CD4-positive, alpha-beta T cell treated with Interleukin-6 at 100 ng/mL for 8 hours (primary cell): ENCODE results near the gene VASP.

Experiments used
- DNase-seq: peaks from one replicate; pipeline ENCODE4 v3.0.0-alpha.2; 2020; ENCODE audit warnings: mixed read lengths, low spot score

Gene VASP

DNA sequence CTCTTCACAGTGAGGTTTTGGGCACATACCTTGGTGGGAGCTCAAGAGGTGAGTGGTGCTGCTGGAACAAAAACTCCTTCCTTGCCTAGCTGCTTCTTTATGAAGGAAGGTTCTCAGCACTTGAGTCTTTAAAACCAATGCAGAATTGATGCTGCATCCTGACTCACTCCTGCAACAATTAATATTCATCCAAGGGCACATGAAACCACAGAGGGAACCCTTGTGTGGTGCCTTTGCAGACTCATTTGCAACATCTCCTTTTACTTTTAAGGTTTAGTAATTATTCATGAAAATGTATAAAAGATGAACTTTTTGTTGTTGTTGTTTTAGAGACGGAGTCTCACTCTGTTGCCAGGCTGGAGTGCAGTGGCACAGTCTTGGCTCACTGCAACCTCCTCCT lies 47.2 kb downstream of the VASP start:
- no peak for DNase-seq

DNA sequence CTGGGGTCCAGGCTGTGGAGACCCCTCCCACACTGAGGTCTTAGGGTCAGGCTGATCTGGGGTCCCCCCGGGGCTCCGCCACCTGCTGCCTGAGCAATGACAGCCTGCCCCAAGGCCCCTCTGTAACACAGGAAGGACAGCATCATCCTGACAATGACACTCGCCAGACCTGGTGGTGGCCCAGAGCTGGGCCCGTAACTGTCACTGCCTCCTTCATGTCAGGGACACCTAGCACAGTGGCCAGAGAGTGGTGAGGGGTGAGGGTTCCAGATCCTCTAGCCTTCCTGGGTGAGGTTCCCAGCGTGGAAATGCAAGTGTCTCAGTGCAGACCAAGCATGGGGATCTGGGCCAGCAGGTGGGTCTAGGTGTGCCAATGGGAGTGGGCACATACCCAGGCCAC lies 49.6 kb downstream of the VASP start:
- DNase-seq = no peak

DNA sequence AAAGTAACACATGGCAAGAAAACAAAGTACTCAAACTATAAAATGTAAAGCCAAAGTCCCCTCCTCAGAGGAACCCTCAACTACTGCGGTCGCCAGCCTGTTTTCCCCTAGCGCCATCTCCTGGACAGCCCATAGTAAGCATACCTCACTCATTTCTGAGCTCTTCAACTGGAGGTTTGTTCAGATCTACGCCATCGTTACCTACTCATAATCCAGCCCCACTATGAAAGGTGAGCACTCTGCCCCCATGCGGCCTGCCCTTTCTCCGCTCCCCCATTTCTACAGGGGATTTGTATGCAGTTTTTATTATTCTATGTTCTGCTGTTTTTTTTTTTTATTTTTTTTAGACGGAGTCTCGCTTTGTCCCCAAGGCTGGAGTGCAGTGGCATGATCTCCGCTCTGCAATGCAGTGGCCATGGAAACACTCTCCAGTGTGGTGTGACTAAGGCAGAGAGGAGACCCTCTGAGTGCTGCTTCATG lies 51.2 kb downstream of the VASP start:
- peak; percentile 70 for DNase-seq

DNA sequence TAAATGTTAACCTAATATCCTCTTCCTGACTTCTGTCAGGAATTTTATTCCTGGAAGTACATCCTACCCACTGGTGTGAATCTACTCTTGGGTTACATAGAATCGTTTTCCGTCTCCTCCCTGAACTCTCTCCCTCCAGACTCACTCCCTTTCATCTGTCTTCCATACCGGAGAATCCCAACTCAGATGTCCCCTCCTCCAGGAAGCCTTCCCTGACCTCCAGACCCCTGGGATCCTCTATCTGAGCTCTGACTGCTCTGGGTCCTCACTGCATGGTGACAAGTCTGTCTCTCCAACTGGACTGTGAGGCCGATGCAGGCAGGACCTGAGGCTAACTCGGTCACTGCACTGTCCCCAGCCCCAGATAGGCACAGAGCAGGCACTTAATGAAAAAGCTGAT lies 52.8 kb downstream of the VASP start:
- DNase-seq = no peak

DNA sequence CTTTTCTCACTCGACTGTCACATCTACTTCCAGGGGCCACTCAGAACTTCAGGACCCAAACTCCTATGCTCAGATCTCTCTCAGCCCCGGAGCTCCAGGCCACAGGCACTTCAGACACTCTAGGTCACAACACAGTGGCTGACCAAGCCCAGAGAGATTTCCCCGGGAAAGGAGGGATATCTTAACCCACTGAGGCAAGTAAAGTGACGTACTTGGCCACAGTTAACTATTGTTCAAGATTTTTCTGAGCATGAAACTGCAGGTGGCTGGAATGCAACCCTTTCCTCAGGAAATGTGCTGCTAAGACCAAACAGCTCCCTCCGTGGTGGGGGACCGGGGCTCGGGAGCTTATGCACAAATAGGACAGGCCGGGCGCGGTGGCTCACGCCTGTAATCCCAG lies 53.4 kb downstream of the VASP start:
- no peak for DNase-seq

DNA sequence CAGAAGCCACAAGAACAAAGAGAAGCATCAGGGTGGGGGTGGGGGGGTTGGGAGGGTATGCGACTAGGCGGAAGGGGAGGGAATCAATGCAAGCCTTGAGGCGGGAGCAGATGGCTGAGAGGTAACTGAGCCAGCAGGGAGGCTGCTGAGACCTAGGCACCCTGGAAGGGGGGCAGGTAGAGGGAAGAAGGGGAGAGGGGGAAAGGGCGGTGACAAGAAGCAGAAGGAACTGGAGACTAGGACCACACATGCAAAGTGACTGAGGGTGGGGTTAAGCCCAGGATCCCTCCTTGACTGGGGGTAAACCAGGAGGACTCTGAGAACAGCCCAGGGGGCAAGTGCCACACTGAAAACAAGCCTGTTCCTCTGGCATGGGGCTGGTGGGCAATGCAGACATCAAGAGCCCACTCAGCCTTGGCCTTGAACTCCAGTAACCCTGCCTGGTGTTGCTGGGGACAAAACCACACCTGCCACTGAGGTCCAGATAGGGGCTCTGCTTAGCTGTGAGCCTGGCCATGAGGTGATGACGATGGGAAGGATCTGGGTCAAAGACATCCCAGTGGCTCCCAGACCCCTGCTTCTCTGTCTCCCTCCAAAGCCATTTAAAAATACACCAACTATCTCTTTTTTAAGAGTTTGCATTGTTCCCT lies 57.0 kb downstream of the VASP start:
- no peak for DNase-seq

DNA sequence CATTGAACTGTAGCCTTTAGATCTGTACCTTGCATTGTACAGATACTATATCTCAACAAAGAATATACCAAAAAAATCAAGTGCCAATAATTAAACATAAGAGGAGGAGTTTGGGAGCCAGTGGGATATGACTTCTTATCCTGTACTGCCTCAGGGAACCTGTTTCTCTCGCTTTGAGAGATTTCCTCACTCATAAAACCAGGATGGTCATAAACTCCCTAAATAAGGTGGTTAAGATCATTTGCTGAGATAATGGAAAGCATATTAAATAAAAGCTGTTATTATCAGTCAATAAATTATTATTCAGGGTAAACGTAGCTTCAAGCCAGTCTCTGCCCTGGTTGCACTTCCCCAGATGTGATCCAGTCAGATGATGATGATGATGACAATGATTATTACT lies 60.3 kb downstream of the VASP start:
- DNase-seq = no peak

DNA sequence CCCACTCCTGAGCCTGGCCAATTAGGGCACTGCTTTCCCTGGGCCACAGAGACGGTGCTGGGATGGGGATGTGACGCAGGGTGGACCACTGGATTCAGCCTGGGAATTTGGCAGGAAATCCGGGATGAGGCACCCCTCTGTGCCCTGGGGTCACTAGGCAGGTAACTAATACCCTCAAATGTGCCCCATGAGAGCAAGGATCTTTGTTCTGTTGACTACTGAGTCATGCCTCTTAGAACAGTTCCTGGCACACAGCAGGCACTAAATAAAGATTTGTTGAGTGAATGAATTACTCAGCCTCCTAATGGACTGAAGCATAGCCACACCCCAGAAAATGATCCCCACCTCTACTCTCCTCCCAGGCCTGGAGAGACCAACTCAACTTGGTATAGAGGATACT lies 61.5 kb downstream of the VASP start:
- DNase-seq = no peak

DNA sequence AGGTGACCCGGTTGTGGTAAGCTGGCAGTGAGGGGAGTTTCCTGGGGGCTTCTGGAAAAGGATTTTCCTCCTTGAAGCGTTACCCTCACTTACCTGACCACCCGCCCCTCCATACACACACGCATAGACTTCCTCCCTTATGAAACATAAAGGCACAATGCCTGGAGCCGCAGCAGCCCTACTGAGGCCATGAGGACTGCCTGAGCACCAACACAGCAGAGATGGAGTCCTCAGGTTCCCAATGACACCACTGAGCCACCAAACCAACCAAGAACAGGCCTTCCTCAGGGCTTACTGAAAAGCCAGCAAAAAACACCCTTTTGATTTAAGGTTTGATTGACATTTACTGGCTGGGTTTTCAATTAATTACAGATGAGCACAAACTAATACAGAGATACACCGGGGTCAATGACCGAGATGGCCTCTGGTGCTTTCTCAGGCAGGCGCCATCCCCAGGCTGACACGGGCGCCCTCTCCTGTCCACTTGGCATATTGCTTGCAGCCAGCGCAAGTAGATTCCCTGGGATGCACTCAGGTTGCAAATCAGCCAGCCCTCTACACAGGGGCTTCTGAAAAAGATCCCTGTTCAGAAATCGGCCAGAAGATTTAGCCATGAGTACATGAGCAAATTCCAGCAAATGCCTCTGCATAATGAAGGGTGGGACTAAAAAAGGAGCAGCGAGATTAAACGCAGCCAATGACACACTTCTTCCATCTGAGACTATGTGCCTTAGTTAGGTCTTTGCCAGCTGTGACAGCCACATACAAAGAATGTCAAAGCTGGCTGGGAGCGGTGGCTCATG lies 62.5 kb downstream of the VASP start:
- peak; percentile 33 for DNase-seq

DNA sequence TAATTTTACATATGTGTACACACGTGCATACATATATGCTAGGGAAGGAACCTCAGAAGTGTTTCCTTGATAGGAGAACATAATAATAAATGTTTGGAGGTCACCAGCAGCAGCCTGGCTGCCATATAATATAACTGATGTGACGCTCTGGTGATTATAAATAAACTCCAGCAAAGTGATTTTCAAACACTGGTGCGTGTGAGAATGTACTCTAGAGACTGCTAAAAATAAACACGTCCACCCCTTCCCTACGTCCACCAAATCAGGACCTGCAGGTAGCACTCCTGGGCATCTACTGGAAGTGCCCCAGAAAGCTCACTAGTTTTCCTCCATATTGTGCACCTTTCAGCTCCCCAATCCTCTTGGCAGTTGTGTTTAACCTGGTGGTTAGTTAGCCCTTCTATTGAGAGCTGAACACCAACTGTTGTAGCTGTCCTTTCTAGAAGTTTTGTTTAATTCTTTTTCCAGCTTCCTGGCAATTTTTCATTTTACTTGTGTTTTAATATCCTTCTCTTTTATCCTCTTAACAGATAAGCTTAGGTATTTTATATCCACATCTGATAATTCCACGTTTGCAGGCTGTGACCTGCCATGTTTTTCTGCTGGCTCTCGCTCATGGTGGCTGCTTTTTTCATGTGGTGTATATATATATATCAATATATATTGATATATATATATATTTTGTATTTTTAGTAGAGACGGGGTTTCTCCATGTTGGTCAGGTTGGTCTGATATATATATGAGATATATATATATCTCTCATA lies 64.4 kb downstream of the VASP start:
- no peak for DNase-seq

DNA sequence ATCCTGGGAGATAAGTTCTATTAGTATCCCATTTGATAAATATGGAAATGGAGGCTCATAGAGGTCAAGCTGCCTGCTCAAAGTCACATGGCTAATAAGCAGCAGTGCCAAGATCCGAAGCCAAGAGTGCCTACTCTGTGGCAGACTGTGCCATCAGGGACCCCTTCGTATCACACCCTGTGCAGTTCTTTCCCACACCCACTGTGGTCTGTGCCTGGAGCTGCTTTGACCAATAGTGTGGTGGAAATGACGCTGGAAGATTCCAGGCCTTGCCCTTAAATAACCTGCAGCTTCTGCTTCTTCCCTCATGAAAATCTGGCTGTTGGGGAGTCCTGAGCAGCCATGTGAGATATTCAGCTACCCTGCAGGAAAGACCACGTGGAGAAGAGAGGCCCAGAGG lies 67.2 kb downstream of the VASP start:
- DNase-seq = no peak

DNA sequence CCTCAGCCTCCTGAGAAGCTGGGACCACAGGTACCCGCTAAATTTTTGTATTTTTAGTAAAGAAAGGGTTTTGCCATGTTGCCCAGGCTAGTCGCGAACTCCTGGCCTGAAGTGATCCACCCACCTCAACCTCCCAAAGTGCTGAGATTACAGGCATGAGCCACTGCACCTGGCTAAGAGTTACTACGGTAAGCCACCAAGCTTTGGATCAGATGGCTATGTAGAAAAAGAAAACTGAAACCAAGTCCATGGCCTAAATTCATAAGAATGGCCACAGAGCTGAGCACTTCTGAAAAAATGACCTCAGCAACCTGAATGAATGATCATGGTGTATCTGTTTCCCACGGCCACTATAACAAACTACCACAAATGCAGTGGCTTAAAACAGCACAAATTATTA lies 67.9 kb downstream of the VASP start:
- DNase-seq = no peak
